SK-N-MC (cell line): ENCODE results near the gene FZD1.

Source experiments
- EZH2 ChIP-seq: fragments of 200-600 bp; sonication (generic); IDR thresholded peaks from one replicate; pipeline ENCODE4 v1.6.1; 2017; ENCODE audit warnings: antibody characterized with exemption
- POLR2AphosphoS5 ChIP-seq: IDR thresholded peaks from 2 replicates; pipeline ENCODE4 v1.6.1; 2012; ENCODE audit warnings: mild to moderate bottlenecking, low read depth, low read length, borderline replicate concordance

DNA sequence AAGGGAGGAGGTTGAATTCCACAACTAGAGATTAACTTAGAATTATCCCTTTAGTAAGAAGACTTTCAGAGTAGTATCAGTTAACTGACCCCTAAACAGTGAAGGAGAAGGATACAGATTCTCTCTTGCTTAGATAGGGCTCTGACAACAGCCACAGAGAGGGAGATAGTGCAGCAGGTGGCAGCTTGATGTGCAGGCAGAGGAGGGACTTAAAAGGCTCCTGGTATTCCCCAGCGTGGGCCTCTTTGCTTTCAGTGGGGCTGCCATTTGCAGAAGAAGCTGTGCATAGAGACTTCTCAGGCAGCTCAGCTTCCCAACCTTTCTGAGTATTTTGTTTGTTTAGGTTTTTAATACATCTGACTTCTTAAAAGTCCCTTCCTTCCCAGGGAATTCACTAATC is 16.0 kb downstream of the FZD1 start:
- TF ChIP-seq EZH2 (no peak), POLR2AphosphoS5 (no peak)
